SU-DHL-6 (cell line): ENCODE data around the gene ZNF143.

Experiments used
- EZH2phosphoT487 ChIP-seq: fragments of 200-600 bp; sonication (generic), shearing (Covaris generic); conservative IDR thresholded peaks from 2 replicates; pipeline ENCODE4 v1.6.1; 2018; ENCODE audit warnings: mild to moderate bottlenecking, antibody characterized with exemption, low read length, moderate library complexity, mixed read lengths
- TF ChIP-seq, protein P1 (sequence below): fragments of 200-600 bp; sonication (generic); IDR thresholded peaks from one replicate; pipeline ENCODE4 v1.5.1; 2017; ENCODE audit warnings: antibody characterized with exemption, mild to moderate bottlenecking, low read length, moderate library complexity; ENCODE audit not compliant: insufficient read depth, poor library complexity, severe bottlenecking

DNA sequence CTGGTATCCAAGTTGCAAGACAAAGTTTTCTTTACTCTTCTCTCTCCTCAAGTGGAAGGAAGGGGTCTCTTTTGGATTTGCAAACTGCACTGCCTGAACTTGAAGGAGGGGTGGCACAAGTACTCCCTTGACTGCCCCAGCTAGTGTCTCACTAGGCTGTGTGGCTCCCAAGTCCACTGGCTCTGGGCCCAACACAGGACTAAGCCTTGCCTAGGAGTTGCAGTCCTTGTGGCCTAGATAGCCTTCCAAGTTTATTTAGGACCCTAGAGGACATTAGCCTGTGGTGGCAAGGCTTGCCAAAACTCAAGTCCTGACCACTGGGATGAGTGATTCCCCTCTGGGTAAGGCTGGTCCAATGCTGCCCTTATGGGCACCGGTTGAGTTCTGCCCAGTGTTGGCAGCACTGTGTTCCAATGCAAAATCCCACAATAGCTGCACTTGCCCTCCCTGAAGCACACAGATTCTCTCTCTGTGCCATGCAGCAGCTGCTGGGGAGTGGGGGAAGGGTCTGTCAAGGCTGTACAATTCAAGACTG is 102.5 kb downstream of the ZNF143 start:
- TF ChIP-seq, protein P1, sequence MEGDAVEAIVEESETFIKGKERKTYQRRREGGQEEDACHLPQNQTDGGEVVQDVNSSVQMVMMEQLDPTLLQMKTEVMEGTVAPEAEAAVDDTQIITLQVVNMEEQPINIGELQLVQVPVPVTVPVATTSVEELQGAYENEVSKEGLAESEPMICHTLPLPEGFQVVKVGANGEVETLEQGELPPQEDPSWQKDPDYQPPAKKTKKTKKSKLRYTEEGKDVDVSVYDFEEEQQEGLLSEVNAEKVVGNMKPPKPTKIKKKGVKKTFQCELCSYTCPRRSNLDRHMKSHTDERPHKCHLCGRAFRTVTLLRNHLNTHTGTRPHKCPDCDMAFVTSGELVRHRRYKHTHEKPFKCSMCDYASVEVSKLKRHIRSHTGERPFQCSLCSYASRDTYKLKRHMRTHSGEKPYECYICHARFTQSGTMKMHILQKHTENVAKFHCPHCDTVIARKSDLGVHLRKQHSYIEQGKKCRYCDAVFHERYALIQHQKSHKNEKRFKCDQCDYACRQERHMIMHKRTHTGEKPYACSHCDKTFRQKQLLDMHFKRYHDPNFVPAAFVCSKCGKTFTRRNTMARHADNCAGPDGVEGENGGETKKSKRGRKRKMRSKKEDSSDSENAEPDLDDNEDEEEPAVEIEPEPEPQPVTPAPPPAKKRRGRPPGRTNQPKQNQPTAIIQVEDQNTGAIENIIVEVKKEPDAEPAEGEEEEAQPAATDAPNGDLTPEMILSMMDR = no peak
- no peak for TF ChIP-seq EZH2phosphoT487
